IPS-20b (cell line): ENCODE results near the gene UQCC5.

Experiments
- H3K27ac ChIP-seq: one replicate; pipeline ENCODE4 v1.5.1; 2013; ENCODE audit warnings: low read length
- H3K27me3 ChIP-seq: 2 replicates; pipeline ENCODE4 v1.6.1; 2013; ENCODE audit warnings: mild to moderate bottlenecking, low read length, inconsistent platforms; ENCODE audit not compliant: insufficient read depth
- H3K36me3 ChIP-seq: 2 replicates; pipeline ENCODE4 v1.6.1; 2013; ENCODE audit warnings: low read depth, mild to moderate bottlenecking, inconsistent platforms, low read length, moderate library complexity; ENCODE audit not compliant: insufficient read depth
- H3K4me1 ChIP-seq: 2 replicates; pipeline ENCODE4 v1.6.1; 2013; ENCODE audit warnings: mild to moderate bottlenecking, control low read depth, inconsistent platforms, low read length, moderate library complexity; ENCODE audit not compliant: insufficient read depth
- H3K4me3 ChIP-seq: 2 replicates; pipeline ENCODE4 v1.5.1; 2013; ENCODE audit warnings: mild to moderate bottlenecking, low read length, inconsistent platforms
- H3K9ac ChIP-seq: 2 replicates; pipeline ENCODE4 v1.6.1; 2013; ENCODE audit warnings: low read depth, mild to moderate bottlenecking, inconsistent platforms, low read length, moderate library complexity
- H3K9me3 ChIP-seq: 2 replicates; pipeline ENCODE4 v1.6.1; 2013; ENCODE audit warnings: mild to moderate bottlenecking, low read depth, low read length, inconsistent platforms; ENCODE audit not compliant: insufficient read depth

Gene UQCC5, protein sequence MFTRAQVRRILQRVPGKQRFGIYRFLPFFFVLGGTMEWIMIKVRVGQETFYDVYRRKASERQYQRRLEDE

DNA sequence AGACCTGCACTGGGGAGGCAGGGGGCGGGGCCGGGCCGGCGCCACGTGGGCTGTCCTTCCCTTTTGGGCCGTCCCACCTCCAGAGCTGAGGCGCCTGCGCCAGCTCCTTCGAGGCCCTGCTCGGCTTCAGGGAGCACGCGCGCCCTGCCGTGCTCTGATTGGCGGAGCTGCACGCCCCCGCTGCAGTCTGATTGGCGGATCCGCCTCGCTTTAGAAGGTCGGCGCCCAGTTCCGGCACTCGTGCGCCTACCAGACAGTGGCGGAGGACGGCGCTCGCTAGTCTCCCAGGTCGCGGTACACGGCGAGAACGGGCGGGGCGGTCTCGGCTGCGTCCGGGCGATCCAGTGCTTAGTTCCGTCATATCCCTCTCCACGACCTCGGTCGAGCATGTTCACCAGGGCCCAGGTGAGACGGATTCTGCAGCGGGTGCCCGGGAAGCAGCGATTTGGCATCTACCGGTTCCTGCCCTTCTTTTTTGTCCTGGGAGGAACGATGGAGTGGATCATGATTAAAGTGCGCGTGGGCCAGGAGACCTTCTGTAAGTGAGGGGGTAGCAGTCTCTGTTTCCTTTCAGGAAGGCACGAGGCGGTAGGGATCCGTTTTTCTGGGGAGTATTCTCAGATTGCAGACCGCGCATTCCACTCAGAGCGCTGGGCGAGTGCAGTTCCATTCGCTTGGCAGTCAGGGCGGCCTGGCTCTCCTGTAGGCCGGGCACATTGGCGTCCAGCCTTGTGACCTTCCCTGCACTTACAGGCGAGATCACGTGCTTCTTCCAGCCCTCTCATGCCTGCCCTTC is at the start of gene UQCC5:
UQCC5 (plus strand) TSS at position 237 of the 796 bp plus-strand sequence; CDS start at position 388, 151 bp downstream.
- peaks cover 27% of the 10 kb centered on the region for H3K36me3 ChIP-seq
- H3K9me3 ChIP-seq = no peaks in the 10 kb centered on the region
- H3K9ac ChIP-seq = peak within 1 kb of the TSS; percentile 94
- H3K4me3 ChIP-seq = peak within 1 kb of the TSS; percentile 91
- peaks cover 14% of the 10 kb centered on the region for H3K4me1 ChIP-seq
- H3K27ac ChIP-seq = peak within 1 kb of the TSS; percentile 55
- H3K27me3 ChIP-seq = no peaks in the 10 kb centered on the region

DNA sequence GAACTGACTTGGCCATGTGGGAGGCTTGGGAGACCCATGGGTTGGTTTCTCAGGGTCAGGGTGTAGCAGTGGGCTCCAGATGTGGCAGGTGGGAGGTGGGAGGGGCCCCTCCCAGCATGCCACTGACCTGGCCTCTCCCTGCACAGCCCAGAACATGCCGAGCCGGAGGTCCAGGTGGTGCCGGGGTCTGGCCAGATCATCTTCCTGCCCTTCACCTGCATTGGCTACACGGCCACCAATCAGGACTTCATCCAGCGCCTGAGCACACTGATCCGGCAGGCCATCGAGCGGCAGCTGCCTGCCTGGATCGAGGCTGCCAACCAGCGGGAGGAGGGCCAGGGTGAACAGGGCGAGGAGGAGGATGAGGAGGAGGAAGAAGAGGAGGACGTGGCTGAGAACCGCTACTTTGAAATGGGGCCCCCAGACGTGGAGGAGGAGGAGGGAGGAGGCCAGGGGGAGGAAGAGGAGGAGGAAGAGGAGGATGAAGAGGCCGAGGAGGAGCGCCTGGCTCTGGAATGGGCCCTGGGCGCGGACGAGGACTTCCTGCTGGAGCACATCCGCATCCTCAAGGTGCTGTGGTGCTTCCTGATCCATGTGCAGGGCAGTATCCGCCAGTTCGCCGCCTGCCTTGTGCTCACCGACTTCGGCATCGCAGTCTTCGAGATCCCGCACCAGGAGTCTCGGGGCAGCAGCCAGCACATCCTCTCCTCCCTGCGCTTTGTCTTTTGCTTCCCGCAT is 49.2 kb upstream of the UQCC5 start:
- Histone ChIP-seq H3K4me3 (no peak overlapping the region), H3K9ac (no peak overlapping the region), H3K27ac (no peak overlapping the region), H3K9me3 (no peaks in the 10 kb centered on the region), H3K4me1 (no peaks in the 10 kb centered on the region), H3K36me3 (peaks cover 84% of the 10 kb centered on the region), H3K27me3 (no peaks in the 10 kb centered on the region)

DNA sequence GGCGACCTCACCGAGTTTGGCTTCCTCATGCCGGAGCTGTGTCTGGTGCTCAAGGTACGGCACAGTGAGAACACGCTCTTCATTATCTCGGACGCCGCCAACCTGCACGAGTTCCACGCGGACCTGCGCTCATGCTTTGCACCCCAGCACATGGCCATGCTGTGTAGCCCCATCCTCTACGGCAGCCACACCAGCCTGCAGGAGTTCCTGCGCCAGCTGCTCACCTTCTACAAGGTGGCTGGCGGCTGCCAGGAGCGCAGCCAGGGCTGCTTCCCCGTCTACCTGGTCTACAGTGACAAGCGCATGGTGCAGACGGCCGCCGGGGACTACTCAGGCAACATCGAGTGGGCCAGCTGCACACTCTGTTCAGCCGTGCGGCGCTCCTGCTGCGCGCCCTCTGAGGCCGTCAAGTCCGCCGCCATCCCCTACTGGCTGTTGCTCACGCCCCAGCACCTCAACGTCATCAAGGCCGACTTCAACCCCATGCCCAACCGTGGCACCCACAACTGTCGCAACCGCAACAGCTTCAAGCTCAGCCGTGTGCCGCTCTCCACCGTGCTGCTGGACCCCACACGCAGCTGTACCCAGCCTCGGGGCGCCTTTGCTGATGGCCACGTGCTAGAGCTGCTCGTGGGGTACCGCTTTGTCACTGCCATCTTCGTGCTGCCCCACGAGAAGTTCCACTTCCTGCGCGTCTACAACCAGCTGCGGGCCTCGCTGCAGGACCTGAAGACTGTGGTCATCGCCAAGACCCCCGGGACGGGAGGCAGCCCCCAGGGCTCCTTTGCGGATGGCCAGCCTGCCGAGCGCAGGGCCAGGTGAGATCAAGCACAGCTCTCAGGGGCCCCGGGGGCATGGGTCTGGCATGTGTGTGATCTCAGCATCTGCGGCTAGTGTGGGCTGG is 48.4 kb upstream of the UQCC5 start:
- no peak overlapping the region for H3K9ac ChIP-seq
- no peaks in the 10 kb centered on the region for H3K4me1 ChIP-seq
- H3K9me3 ChIP-seq = no peaks in the 10 kb centered on the region
- H3K27me3 ChIP-seq = no peaks in the 10 kb centered on the region
- H3K27ac ChIP-seq = no peak overlapping the region
- H3K4me3 ChIP-seq = no peak overlapping the region
- H3K36me3 ChIP-seq = peaks cover 84% of the 10 kb centered on the region

DNA sequence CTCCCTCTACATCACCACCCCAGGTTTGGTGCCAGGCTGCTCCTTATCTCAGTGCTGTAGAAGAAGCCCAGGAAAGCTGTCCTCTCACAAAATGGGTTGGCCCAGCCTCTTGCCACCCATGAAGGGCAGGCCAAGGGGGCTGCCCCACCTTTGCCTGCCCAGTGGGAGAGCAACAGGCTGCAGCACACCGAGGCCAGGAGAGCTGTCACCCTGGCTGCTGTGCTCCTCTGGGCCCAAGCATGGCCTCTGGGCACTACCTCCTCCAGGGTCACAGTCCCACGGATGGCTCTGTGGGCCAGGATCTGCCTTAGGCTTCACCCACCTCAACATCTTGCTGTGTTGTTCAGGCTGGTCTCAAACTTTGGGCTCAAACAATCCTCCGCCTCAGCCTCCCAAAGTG is 47.7 kb upstream of the UQCC5 start:
- peaks cover 83% of the 10 kb centered on the region for H3K36me3 ChIP-seq
- H3K4me3 ChIP-seq = no peak overlapping the region
- H3K4me1 ChIP-seq = no peaks in the 10 kb centered on the region
- H3K27me3 ChIP-seq = no peaks in the 10 kb centered on the region
- H3K9ac ChIP-seq = no peak overlapping the region
- no peaks in the 10 kb centered on the region for H3K9me3 ChIP-seq
- no peak overlapping the region for H3K27ac ChIP-seq

DNA sequence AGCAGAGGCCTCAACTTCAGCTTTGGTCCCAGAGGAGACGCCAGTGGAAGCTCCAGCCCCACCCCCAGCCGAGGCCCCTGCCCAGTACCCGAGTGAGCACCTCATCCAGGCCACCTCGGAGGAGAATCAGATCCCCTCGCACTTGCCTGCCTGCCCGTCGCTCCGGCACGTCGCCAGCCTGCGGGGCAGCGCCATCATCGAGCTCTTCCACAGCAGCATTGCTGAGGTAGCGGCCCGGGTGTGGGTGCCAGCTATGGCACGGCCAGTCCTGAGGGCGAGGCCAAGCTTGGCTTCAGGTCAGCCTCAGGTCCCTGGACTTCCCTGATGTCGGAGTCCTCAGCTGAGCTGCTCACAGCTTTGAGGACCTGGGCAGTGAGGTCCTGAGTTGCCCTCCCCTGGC is 47.0 kb upstream of the UQCC5 start:
- peaks cover 83% of the 10 kb centered on the region for H3K36me3 ChIP-seq
- no peaks in the 10 kb centered on the region for H3K9me3 ChIP-seq
- H3K9ac ChIP-seq = no peak overlapping the region
- H3K27ac ChIP-seq = no peak overlapping the region
- H3K4me1 ChIP-seq = no peaks in the 10 kb centered on the region
- no peak overlapping the region for H3K4me3 ChIP-seq
- no peaks in the 10 kb centered on the region for H3K27me3 ChIP-seq

DNA sequence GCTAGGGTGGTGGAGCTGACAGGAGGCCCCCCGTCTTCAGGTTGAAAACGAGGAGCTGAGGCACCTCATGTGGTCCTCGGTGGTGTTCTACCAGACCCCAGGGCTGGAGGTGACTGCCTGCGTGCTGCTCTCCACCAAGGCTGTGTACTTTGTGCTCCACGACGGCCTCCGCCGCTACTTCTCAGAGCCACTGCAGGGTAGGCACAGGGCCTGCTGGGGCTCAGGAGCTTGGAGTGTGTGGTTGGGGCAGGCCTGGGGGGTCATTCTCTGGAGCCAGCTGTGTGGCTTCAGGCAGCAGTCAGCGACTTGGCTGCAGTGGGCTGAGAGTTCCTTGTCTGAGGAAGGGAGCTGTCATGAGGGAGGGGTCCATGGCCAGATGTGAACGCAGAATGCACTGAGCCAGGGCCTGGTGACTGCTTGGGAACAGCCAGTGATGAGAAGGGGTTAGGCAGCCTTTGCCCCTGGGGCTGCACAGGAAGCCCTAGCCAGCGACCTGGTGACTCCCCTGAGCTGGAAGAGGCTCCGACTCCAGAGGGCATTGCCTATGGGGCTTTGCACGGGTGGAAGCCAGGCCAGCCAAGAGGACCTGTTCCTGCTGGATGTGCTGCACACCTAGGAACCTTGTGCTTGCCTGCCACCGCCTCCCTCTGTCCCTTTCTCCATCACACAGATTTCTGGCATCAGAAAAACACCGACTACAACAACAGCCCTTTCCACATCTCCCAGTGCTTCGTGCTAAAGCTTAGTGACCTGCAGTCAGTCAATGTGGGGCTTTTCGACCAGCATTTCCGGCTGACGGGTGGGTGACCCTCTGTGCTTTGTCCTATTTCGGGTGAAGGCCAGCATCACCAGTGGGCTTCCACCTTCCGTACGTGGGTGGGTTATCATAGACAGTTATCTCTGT is 46.1 kb upstream of the UQCC5 start:
- H3K9ac ChIP-seq = no peak overlapping the region

DNA sequence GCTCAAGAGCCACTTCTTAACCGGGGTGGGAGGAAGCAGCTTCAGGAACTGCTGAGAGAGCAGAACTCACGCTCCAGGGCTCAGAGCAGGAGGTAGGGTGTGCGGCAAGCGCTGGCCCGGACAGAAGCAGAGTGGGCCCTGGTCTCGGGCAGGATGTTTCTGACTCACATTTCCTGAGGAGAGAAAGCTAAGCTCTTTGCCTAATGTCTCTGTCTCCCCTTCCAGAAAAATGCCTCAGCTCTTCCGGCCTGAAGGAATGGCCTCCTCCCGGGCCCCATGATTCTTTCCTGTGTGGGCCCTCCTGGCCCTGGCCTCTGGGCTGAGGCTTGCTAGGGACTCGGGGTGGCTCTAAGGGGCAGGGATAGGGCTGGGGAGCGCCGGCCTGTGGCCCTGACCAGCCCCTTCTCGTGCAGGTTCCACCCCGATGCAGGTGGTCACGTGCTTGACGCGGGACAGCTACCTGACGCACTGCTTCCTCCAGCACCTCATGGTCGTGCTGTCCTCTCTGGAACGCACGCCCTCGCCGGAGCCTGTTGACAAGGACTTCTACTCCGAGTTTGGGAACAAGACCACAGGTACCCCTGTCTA is 45.4 kb upstream of the UQCC5 start:
- H3K27me3 ChIP-seq = no peaks in the 10 kb centered on the region
- no peak overlapping the region for H3K4me3 ChIP-seq
- no peak overlapping the region for H3K9ac ChIP-seq
- no peak overlapping the region for H3K27ac ChIP-seq
- no peaks in the 10 kb centered on the region for H3K4me1 ChIP-seq
- peaks cover 67% of the 10 kb centered on the region for H3K36me3 ChIP-seq
- no peaks in the 10 kb centered on the region for H3K9me3 ChIP-seq

More for the DNA sequence above, 46.1 kb upstream of the UQCC5 start:
- H3K27ac ChIP-seq = no peak overlapping the region
- H3K9me3 ChIP-seq = no peaks in the 10 kb centered on the region
- no peaks in the 10 kb centered on the region for H3K4me1 ChIP-seq
- H3K36me3 ChIP-seq = peaks cover 74% of the 10 kb centered on the region
- H3K4me3 ChIP-seq = no peak overlapping the region
- no peaks in the 10 kb centered on the region for H3K27me3 ChIP-seq

DNA sequence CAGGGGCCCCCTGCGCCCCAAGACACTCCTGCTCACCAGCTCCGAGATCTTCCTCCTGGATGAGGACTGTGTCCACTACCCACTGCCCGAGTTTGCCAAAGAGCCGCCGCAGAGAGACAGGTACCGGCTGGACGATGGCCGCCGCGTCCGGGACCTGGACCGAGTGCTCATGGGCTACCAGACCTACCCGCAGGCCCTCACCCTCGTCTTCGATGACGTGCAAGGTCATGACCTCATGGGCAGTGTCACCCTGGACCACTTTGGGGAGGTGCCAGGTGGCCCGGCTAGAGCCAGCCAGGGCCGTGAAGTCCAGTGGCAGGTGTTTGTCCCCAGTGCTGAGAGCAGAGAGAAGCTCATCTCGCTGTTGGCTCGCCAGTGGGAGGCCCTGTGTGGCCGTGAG is 44.3 kb upstream of the UQCC5 start:
- no peaks in the 10 kb centered on the region for H3K4me1 ChIP-seq
- no peaks in the 10 kb centered on the region for H3K27me3 ChIP-seq
- no peak overlapping the region for H3K4me3 ChIP-seq
- H3K36me3 ChIP-seq = peaks cover 57% of the 10 kb centered on the region
- no peak overlapping the region for H3K27ac ChIP-seq
- no peaks in the 10 kb centered on the region for H3K9me3 ChIP-seq
- H3K9ac ChIP-seq = no peak overlapping the region

DNA sequence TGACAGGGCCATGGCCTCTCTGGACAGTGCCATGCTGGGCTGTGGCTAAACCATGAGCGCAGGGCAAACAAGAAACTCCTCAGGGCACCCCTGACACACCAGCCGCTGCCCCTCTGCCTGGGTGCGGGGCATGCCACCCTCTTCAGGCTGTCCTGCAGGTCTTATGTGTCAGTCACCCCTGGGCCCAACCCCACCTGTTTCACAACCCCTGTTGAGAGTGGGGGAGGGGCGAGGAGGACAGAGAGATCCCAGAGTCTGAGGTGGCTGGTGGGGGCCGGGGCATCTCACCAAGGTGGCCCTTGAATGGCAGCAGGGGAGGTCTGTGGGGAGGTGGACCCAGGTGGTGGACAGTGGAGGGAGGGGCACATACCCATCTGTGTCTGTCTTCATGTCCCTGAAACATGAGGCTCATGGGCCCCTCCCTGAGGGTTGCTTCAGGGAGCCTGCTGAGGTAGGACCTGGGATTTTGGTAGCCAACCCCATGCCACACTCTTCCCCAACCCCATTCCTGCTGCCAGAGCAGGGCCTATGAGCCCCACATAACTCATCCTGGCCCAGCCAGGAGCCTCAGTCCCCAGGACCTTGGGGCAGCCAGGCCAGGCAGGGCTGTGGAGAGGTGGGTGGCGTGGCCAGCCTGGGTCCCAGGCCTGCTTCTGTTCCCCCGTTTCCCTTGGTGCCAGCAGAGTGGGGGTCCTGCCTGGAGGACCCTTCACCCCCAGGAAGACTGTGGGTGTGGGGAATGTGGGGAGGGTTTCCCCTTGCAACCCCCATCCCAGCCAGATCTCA is 43.0 kb upstream of the UQCC5 start:
- H3K9ac ChIP-seq = no peak overlapping the region
- H3K4me1 ChIP-seq = no peaks in the 10 kb centered on the region
- H3K36me3 ChIP-seq = peaks cover 45% of the 10 kb centered on the region
- no peak overlapping the region for H3K4me3 ChIP-seq
- no peaks in the 10 kb centered on the region for H3K27me3 ChIP-seq
- H3K27ac ChIP-seq = no peak overlapping the region
- no peaks in the 10 kb centered on the region for H3K9me3 ChIP-seq

DNA sequence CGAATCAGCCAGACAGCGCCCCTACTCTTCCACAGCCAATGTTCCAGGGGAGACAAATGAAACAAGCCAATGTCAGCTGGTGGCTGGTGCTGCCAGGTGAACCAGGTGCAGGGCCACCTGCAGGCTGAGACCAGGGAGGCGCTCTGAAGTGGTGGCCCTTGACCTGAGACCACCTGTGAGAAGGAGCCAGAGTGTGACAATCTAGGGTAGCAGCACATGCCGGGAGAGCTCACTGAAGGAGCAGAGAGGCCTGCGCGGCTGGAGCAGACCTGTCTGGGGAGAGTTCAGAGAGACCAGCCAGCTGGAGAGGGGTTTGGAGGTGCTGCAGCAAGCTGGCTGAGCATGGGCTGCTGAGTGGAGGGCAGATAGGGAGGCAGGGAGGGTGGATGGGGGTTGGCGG is 42.0 kb upstream of the UQCC5 start:
- peaks cover 36% of the 10 kb centered on the region for H3K36me3 ChIP-seq
- no peaks in the 10 kb centered on the region for H3K27me3 ChIP-seq
- no peak overlapping the region for H3K27ac ChIP-seq
- no peaks in the 10 kb centered on the region for H3K9me3 ChIP-seq
- no peaks in the 10 kb centered on the region for H3K4me1 ChIP-seq
- H3K4me3 ChIP-seq = no peak overlapping the region
- no peak overlapping the region for H3K9ac ChIP-seq
